ENCODE measurements around the gene CIAO1. TPM values are rescaled to one million over a fixed set of nuclear protein-coding genes. Genes with fewer than 3 reads are reported as not detected.

Gene CIAO1
- total and polyA plus RNA-seq, 3 donors from 2014 or later, result 56.8 to 164 (median 154) TPM

GRCh38 chr2:96264656-96265348, 1.2 kb upstream of the CIAO1 start:
- Histone ChIP-seq H3K4me1 (peaks cover 44% of the 10 kb centered on the region), H3K4me3 (peak overlapping the region; percentile 77 to 83), H3K27ac (peak overlapping the region; percentile 86 to 92), H3K9me3 (no peaks in the 10 kb centered on the region), H3K27me3 (no peaks in the 10 kb centered on the region), H3K36me3 (ENCODE audit: low read depth, missing control alignments) (no peaks in the 10 kb centered on the region)
- TF ChIP-seq POLR2A (IDR thresholded peaks at IDR 0.05), result no peak
- peak in 1 of 3 experiments; percentile 9 for TF ChIP-seq CTCF (IDR thresholded peaks at IDR 0.05)
- intact Hi-C loops (cut with DNase I; ENCODE audit: low total_unique reads), result no loop called here
- 6 to 15% methylated on average over 16 to 33 of the region's 33 CpGs for WGBS, 2 donors
- DNase-seq, result peak; percentile 39

GRCh38 chr2:96265349-96265839, 631 bp upstream of the CIAO1 start:
- Histone ChIP-seq H3K9me3 (no peaks in the 10 kb centered on the region), H3K4me3 (peak overlapping the region; percentile 77 to 83), H3K4me1 (peaks cover 38% of the 10 kb centered on the region), H3K27ac (peak overlapping the region; percentile 86 to 92), H3K27me3 (no peaks in the 10 kb centered on the region), H3K36me3 (ENCODE audit: low read depth, missing control alignments) (no peaks in the 10 kb centered on the region)
- peak; percentile 62 for DNase-seq
- TF ChIP-seq POLR2A (IDR thresholded peaks at IDR 0.05), result no peak
- TF ChIP-seq CTCF (IDR thresholded peaks at IDR 0.05), result no peak
- intact Hi-C loops (cut with DNase I; ENCODE audit: low total_unique reads), result no loop called here
- WGBS, 2 donors, result 0% methylated on average over 5 to 49 of the region's 49 CpGs

- no peak for TF ChIP-seq POLR2A (IDR thresholded peaks at IDR 0.05)
- TF ChIP-seq CTCF (IDR thresholded peaks at IDR 0.05), result no peak
- DNase-seq, result no peak
- no peaks in the 10 kb centered on the region for H3K9me3 ChIP-seq
- H3K27me3 ChIP-seq, result no peaks in the 10 kb centered on the region
- peaks cover 24% of the 10 kb centered on the region for H3K4me1 ChIP-seq
- peak overlapping the region in 1 of 2 donors; percentile 77 for H3K4me3 ChIP-seq
- no peaks in the 10 kb centered on the region for H3K36me3 ChIP-seq (ENCODE audit: low read depth, missing control alignments)
- H3K27ac ChIP-seq, result peak overlapping the region in 1 of 2 donors; percentile 24
- WGBS, 2 donors, result 52 to 62% methylated on average over 12 of the region's 12 CpGs
- intact Hi-C loops (cut with DNase I; ENCODE audit: low total_unique reads), result no loop called here
These were observed 1.3 kb downstream of the CIAO1 start for GRCh38 chr2:96267159-96267971.

GRCh38 chr2:96271995-96272394, 6.0 kb downstream of the CIAO1 start:
- Histone ChIP-seq H3K4me3 (no peak overlapping the region), H3K4me1 (peaks cover 14% of the 10 kb centered on the region), H3K27ac (no peak overlapping the region), H3K27me3 (no peaks in the 10 kb centered on the region), H3K36me3 (ENCODE audit: low read depth, missing control alignments) (peaks cover 4% of the 10 kb centered on the region), H3K9me3 (no peaks in the 10 kb centered on the region)
- no peak for DNase-seq
- intact Hi-C loops (cut with DNase I; ENCODE audit: low total_unique reads), result no loop called here
- TF ChIP-seq CTCF (IDR thresholded peaks at IDR 0.05) (no peak), POLR2A (IDR thresholded peaks at IDR 0.05) (no peak)
- 79 to 92% methylated on average over 3 of the region's 3 CpGs for WGBS, 2 donors

All from testis (tissue), 3 donors.